ENCODE measurements around the gene TOR2A.

GRCh38 chr9:127730262-127730661, 4.8 kb downstream of the TOR2A start:
- no peak for TF ChIP-seq CTCF (IDR thresholded peaks at IDR 0.05)
- no peak for TF ChIP-seq POLR2A (IDR thresholded peaks at IDR 0.05)

Measured in breast epithelium (tissue), 3 donors.